Upper lobe of left lung (tissue), 4 donors: Measurements from ENCODE around the gene MLLT6.

ENCODE experiments used
- CTCF ChIP-seq, 6 experiments: fragments of 450-650 bp in 4 of 6; fragments of 200-600 bp in 2 of 6; sonication (generic) in 2 of 6; IDR thresholded peaks; one replicate each; pipeline ENCODE4 v1.5.1; 2016 to 2019; ENCODE audit warnings: antibody characterized with exemption in 6 of 6
- EP300 ChIP-seq, 4 donors: sonication (generic); formaldehyde crosslinking; IDR thresholded peaks; one replicate each; pipeline ENCODE4 v1.5.1; 2017; ENCODE audit warnings: antibody characterized with exemption in 4 of 4, control low read depth in 2 of 4
- POLR2A ChIP-seq, 4 donors: fragments of 450-650 bp; IDR thresholded peaks; one replicate each; pipeline ENCODE4 v1.5.1; 2016 to 2017; ENCODE audit warnings: antibody characterized with exemption in 4 of 4, mild to moderate bottlenecking in 2 of 4
- POLR2AphosphoS5 ChIP-seq, 2 donors: sonication (generic); formaldehyde crosslinking; IDR thresholded peaks; one replicate each; pipeline ENCODE4 v1.5.1; 2017; ENCODE audit warnings: antibody characterized with exemption in 2 of 2

DNA sequence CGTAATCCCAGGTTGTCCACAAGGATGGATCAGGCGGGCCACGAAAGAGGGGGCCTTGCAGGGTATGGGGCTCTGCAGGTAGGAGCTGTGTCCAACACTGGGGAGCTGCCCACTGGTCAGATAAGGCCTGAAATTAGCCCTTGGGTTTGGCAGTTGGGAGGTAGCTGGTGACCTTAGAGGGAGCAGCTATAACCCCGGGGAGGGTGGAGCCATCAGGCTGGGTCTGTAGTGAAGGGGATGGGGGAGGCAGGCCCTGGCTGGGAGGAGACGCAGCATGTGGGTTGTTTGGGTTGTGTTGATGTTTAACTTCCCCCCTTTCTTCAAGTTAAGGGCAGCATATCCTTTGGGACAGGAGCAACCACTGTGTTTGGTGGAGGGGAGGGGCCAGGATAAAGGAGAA, 5.9 kb downstream of the MLLT6 start:
- TF ChIP-seq CTCF (IDR thresholded peaks at IDR 0.05) (no peak), POLR2A (IDR thresholded peaks at IDR 0.05) (no peak), EP300 (IDR thresholded peaks at IDR 0.05) (no peak), POLR2AphosphoS5 (IDR thresholded peaks at IDR 0.05) (no peak)
